Measurements from ENCODE around the gene TSHZ2. TPM values are rescaled to one million over a fixed set of nuclear protein-coding genes. Genes with fewer than 3 reads are reported as not detected.
"Not testable (repeated sequence)": the region's sequence is repeated elsewhere in the genome, so short reads cannot be mapped to it uniquely, and the experiment has no call there.

TSHZ2 gene
- total RNA-seq, 6 experiments from 2014 or later = 14.2 to 28.1 (median 21.0) TPM

DNA sequence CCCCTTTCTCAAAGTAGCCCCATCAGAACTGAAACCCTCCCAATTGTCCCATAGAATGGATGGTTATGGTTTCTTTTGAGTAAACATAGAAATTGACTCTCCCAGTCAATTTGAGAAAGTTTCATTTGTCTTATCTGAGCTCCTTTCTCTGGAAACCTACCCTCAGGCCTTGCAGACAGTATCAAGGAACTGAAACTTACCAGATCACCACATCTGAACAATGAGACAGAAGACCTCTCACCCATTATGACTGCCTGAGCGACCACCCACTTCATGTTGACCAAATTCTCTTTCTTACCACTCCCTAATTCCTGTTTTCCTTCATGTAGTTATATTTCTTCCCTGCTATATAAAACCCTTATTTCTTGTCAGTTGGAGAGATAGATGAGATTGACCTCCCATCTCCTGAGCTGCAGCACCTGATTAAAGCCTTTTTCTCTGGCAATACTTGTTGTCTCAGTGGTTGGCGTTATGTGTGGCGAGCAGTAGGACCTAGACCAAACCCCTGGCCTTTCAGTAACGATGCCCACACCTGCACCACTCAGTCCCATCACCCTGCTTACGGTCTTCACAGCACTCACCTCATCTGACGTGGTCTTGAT lies 482.6 kb downstream of the TSHZ2 start:
- intact Hi-C loops (cut with DNase I) = no loop called here
- Histone ChIP-seq H3K27me3 (no peaks in the 10 kb centered on the region), H3K27ac (no peak overlapping the region), H3K9me3 (no peaks in the 10 kb centered on the region), H3K4me3 (no peak overlapping the region), H3K4me1 (no peaks in the 10 kb centered on the region), H3K36me3 (no peaks in the 10 kb centered on the region)
- TF ChIP-seq, protein P1, sequence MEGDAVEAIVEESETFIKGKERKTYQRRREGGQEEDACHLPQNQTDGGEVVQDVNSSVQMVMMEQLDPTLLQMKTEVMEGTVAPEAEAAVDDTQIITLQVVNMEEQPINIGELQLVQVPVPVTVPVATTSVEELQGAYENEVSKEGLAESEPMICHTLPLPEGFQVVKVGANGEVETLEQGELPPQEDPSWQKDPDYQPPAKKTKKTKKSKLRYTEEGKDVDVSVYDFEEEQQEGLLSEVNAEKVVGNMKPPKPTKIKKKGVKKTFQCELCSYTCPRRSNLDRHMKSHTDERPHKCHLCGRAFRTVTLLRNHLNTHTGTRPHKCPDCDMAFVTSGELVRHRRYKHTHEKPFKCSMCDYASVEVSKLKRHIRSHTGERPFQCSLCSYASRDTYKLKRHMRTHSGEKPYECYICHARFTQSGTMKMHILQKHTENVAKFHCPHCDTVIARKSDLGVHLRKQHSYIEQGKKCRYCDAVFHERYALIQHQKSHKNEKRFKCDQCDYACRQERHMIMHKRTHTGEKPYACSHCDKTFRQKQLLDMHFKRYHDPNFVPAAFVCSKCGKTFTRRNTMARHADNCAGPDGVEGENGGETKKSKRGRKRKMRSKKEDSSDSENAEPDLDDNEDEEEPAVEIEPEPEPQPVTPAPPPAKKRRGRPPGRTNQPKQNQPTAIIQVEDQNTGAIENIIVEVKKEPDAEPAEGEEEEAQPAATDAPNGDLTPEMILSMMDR (IDR thresholded peaks at IDR 0.05) = no peak
- TF ChIP-seq POLR2A (IDR thresholded peaks at IDR 0.05) = no peak
- DNase-seq (no peak), ATAC-seq (no peak)
- WGBS (ENCODE audit: insufficient coverage, low coverage, low lambda C conversion rate, missing lambda C conversion rate) = 89% methylated on average over 6 of the region's 6 CpGs

DNA sequence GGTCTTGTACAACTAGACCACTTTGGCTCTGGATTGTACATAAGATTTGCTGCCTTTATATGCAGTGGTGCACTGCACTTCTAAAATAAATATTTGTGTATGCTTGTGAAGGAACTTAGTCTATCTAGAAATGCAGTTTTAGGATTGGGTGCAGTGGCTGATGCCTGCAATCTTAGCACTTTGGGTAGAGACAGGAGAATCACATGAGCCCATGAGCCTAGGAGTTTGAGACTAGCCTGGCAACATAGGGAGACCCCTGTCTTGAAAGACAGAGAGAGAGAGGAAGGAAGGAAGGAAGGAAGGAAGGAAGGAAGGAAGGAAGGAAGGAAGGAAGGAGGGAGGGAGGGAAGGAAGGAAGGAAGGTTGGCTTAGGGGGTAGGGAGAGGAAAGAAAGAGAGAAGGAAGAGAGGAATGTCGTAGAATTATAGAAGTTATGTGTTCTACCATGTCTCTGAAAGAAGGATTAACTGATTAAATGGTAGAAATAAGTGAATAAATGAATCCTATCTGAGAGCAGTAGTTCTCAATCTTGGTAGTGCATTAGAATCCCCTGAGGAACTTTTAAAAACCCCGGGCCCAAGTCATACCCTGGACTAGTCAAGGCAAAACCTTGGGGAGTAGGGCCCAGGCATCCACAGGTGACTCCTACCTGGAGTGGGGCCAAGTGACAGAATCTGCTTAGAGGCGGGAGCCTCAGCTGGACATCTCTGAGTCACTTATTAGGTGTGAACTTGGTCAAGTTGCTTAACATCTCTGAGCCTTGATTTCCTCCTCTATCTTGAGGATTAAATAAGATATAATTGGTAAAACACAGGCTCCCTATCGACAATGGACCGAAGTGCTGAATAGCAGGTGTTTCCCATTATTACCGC lies 491.2 kb downstream of the TSHZ2 start:
- no peak overlapping the region for H3K27ac ChIP-seq
- 92% methylated on average over 6 of the region's 6 CpGs for WGBS (ENCODE audit: insufficient coverage, low coverage, low lambda C conversion rate, missing lambda C conversion rate)
- no peaks in the 10 kb centered on the region for H3K36me3 ChIP-seq
- H3K27me3 ChIP-seq = no peaks in the 10 kb centered on the region
- TF ChIP-seq POLR2A (IDR thresholded peaks at IDR 0.05) = no peak
- TF ChIP-seq, protein P1 (IDR thresholded peaks at IDR 0.05) = no peak
- DNase-seq (no peak), ATAC-seq (no peak)
- intact Hi-C loops (cut with DNase I) = no loop called here
- H3K9me3 ChIP-seq = no peaks in the 10 kb centered on the region
- no peak overlapping the region for H3K4me3 ChIP-seq
- H3K4me1 ChIP-seq = no peaks in the 10 kb centered on the region

DNA sequence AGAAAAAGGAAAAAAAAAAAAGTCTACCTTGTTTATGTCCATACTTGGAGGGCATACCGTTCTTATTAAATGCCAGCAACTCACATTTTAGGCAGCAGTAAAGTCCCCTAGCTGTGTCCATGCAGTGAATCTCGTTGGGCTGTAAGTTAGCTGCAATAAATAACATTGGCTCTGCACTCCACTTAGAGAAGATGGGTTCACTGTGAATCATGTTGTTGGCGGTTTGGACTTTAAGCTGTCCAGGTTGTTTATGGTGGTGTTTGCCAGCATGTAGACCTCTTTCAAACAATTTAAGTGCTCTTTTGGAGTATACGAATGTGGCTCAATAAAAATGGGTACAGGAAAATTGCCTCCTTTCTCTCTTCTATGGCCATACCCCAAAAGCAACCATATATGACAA lies 494.1 kb downstream of the TSHZ2 start:
- no peak for TF ChIP-seq POLR2A (IDR thresholded peaks at IDR 0.05)
- no peaks in the 10 kb centered on the region for H3K27me3 ChIP-seq
- DNase-seq = no peak
- H3K4me1 ChIP-seq = no peaks in the 10 kb centered on the region
- intact Hi-C loops (cut with DNase I) = no loop called here
- H3K36me3 ChIP-seq = no peaks in the 10 kb centered on the region
- H3K9me3 ChIP-seq = no peaks in the 10 kb centered on the region
- WGBS (ENCODE audit: insufficient coverage, low coverage, low lambda C conversion rate, missing lambda C conversion rate) = 62% methylated on average over 4 of the region's 4 CpGs
- peak in 2 of 4 donors; percentile 15 to 46 for ATAC-seq
- no peak overlapping the region for H3K27ac ChIP-seq
- H3K4me3 ChIP-seq = no peak overlapping the region

DNA sequence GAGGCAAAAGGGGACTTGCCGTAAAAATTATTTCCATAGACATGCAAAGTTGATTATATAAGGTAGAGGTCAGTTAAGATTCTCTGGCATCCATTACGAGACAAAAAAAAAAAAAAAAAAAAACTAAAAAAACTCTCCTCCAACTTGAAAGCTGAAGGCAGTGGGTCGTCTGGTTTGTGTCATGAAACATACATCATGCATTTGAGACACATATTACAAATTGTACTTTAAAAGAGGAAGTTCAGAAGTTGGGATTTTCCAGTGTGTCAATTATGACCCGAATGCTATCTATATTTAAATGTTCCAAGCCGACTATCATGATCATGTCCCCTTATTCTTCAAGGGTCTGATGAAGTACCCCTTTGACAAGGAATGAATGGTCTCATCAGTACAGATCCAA lies 496.4 kb downstream of the TSHZ2 start:
- Histone ChIP-seq H3K27me3 (no peaks in the 10 kb centered on the region), H3K9me3 (no peaks in the 10 kb centered on the region), H3K4me1 (no peaks in the 10 kb centered on the region), H3K27ac (no peak overlapping the region), H3K4me3 (no peak overlapping the region), H3K36me3 (no peaks in the 10 kb centered on the region)
- TF ChIP-seq, protein P1 (IDR thresholded peaks at IDR 0.05) = no peak
- no peak for TF ChIP-seq POLR2A (IDR thresholded peaks at IDR 0.05)
- DNase-seq (no peak), ATAC-seq (no peak)
- 67% methylated on average over 5 of the region's 5 CpGs for WGBS (ENCODE audit: insufficient coverage, low coverage, low lambda C conversion rate, missing lambda C conversion rate)
- intact Hi-C loops (cut with DNase I) = no loop called here

DNA sequence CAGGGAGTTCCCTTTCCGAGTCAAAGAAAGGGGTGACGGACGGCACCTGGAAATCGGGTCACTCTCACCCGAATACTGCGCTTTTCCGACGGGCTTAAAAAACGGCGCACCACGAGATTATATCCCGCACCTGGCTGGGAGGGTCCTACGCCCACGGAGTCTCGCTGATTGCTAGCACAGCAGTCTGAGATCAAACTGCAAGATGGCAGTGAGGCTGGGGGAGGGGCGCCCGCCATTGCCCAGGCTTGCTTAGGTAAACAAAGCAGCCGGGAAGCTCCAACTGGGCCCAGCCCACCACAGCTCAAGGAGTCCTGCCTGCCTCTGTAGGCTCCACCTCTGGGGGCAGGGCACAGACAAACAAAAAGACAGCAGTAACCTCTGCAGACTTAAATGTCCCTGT lies 500.7 kb downstream of the TSHZ2 start:
- H3K4me1 ChIP-seq; H3K27ac ChIP-seq; H3K4me3 ChIP-seq; DNase-seq; intact Hi-C loops (cut with DNase I); H3K9me3 ChIP-seq; ATAC-seq; H3K27me3 ChIP-seq; H3K36me3 ChIP-seq: not testable (repeated sequence)
- 92% methylated on average over 12 of the region's 18 CpGs for WGBS (ENCODE audit: insufficient coverage, low coverage, low lambda C conversion rate, missing lambda C conversion rate)
